ENCODE measurements around the gene FOXRED2.

The FOXRED2 gene

GRCh38 chr22:36442506-36443197 is 64.2 kb downstream of the FOXRED2 start:
- ChIA-PET CTCF (interaction anchor here (1.6 kb wide), 1 partner anchor 9 kb away, joined by 3 read pairs; no protein-coding TSS in a partner anchor), POLR2A (no interaction called here)
- no peak for TF ChIP-seq CTCF (IDR thresholded peaks at IDR 0.05; ENCODE audit: insufficient read depth, low read length, missing control alignments)
- no peak overlapping the region for H3K4me3 ChIP-seq (ENCODE audit: low read depth, low read length)
- no peak for DNase-seq (ENCODE audit: low read depth, low spot score)

- no peak for TF ChIP-seq CTCF (IDR thresholded peaks at IDR 0.05; ENCODE audit: insufficient read depth, low read length, missing control alignments)
- no peak overlapping the region for H3K4me3 ChIP-seq (ENCODE audit: low read depth, low read length)
- ChIA-PET POLR2A (interaction anchor here (0.7 to 2.5 kb wide), 4 partner anchors 22 to 53 kb away, joined by 3 to 11 read pairs (median 4); partner anchors contain the start of gene MYH9), CTCF (interaction anchor here (1.5 kb wide), 1 partner anchor 139 kb away, joined by 3 read pairs; no protein-coding TSS in a partner anchor)
- DNase-seq (ENCODE audit: low read depth, low spot score) = no peak
Observed at GRCh38 chr22:36440429-36441002, 66.3 kb downstream of the FOXRED2 start.

GRCh38 chr22:36439481-36440271 is 67.2 kb downstream of the FOXRED2 start:
- ChIA-PET CTCF (interaction anchor here (1.5 kb wide), 1 partner anchor 18 kb away, joined by 3 read pairs; no protein-coding TSS in a partner anchor), POLR2A (interaction anchor here (1.0 to 2.5 kb wide), 4 partner anchors 10 to 52 kb away, joined by 3 to 11 read pairs (median 4); partner anchors contain the start of gene MYH9)
- no peak for TF ChIP-seq CTCF (IDR thresholded peaks at IDR 0.05; ENCODE audit: insufficient read depth, low read length, missing control alignments)
- H3K4me3 ChIP-seq (ENCODE audit: low read depth, low read length) = no peak overlapping the region
- peak; percentile 70 for DNase-seq (ENCODE audit: low read depth, low spot score)
